ENCODE data around the gene CCDC179.

- TF ChIP-seq ZNF274 (IDR thresholded peaks at IDR 0.05; ENCODE audit: low read depth, low read length) (no peak), YY1 (IDR thresholded peaks at IDR 0.05; ENCODE audit: insufficient read depth, insufficient read length) (no peak), SUZ12 (IDR thresholded peaks at IDR 0.05; ENCODE audit: extremely low read depth, insufficient read depth, insufficient read length) (no peak)
Observed at GRCh38 chr11:22822203-22822602, 38.1 kb downstream of the CCDC179 start.

Data from NT2/D1 (cell line).